GM12878 (cell line): ENCODE results near the gene ARRB2. TPM values are rescaled to one million over a fixed set of nuclear protein-coding genes. Genes with fewer than 3 reads are reported as not detected.

Source experiments
- ATAC-seq: fragments of 200-7000 bp; cut with Tn5 transposase; 3 replicates; pipeline ENCODE4 v1.9.1; 2020; ENCODE audit warnings: mild to moderate bottlenecking, moderate library complexity
- BruUV-seq: library from RNA; stranded (reverse); fragments of 400-500 nt; replicated peaks from 2 replicates; lab custom pipeline; 2021; lab: Mats Ljungman, UMichigan
- CTCF ChIA-PET: fragments of 300-600 bp; sonication (Branson Sonifier 250); formaldehyde crosslinking; extraction: SDS; loops from one replicate; lab custom pipeline; 2021; ENCODE audit warnings: inconsistent platforms; lab: Yijun Ruan, JAX
- POLR2A ChIA-PET: fragments of 350-600 bp; formaldehyde crosslinking; extraction: SDS; loops from one replicate; lab custom pipeline; 2021; ENCODE audit warnings: inconsistent platforms; lab: Charles Lee
- RAD21 ChIA-PET: fragments of 300-600 bp; sonication (Branson Sonifier 250); formaldehyde crosslinking; loops from one replicate; lab custom pipeline; 2023; ENCODE audit warnings: antibody characterized with exemption; ENCODE audit not compliant: unreplicated experiment; lab: Charles Lee
- SMC1A ChIA-PET: fragments of 300-600 bp; sonication (Branson Sonifier 250); formaldehyde crosslinking; loops from one replicate; lab custom pipeline; 2023; ENCODE audit not compliant: unreplicated experiment, uncharacterized antibody; lab: Charles Lee
- DNase-seq: peaks from one replicate; pipeline ENCODE4 v3.0.0-alpha.2; 2011; ENCODE audit warnings: low read depth, low spot score
- FAIRE-seq: peaks from 3 replicates; lab custom pipeline; 2011; peaks lifted over from hg19 to GRCh38; lab: Jason Lieb, UNC
- H2AFZ ChIP-seq: 2 replicates; pipeline ENCODE4 v1.6.0; 2011; ENCODE audit warnings: low read depth, low read length, control low read depth; ENCODE audit not compliant: control insufficient read depth
- H3K27ac ChIP-seq: 2 replicates; pipeline ENCODE4 v1.5.1; 2011; ENCODE audit warnings: control low read depth; ENCODE audit not compliant: control insufficient read depth, insufficient read depth
- H3K27me3 ChIP-seq, 2 experiments: replicated peaks in 1 of 2; 2 replicates each; pipeline versions ENCODE4 v1.6.0 to v1.6.1; 2011; ENCODE audit warnings: low read length in 1 of 2; ENCODE audit not compliant: control insufficient read depth in 2 of 2, insufficient read depth in 2 of 2
- H3K36me3 ChIP-seq, 2 experiments: 2 replicates each; pipeline ENCODE4 v1.5.1; 2011; ENCODE audit warnings: low read length in 1 of 2; ENCODE audit not compliant: control insufficient read depth in 2 of 2, insufficient read depth in 2 of 2
- H3K4me1 ChIP-seq: 2 replicates; pipeline ENCODE4 v1.6.1; 2011; ENCODE audit warnings: mild to moderate bottlenecking, low read length, moderate library complexity, mixed read lengths; ENCODE audit not compliant: control insufficient read depth, insufficient read depth
- H3K4me2 ChIP-seq: 2 replicates; pipeline ENCODE4 v1.6.0; 2011; ENCODE audit warnings: control low read depth; ENCODE audit not compliant: control insufficient read depth, insufficient read depth
- H3K4me3 ChIP-seq: fragments of 200-600 bp; sonication (generic); 2 replicates; pipeline ENCODE4 v1.5.1; 2016
- H3K79me2 ChIP-seq: 2 replicates; pipeline ENCODE4 v1.6.0; 2011; ENCODE audit warnings: low read length; ENCODE audit not compliant: control insufficient read depth, insufficient read depth
- H3K9ac ChIP-seq: 2 replicates; pipeline ENCODE4 v1.8.0; 2011; ENCODE audit warnings: low read length, control low read depth, mixed read lengths; ENCODE audit not compliant: control insufficient read depth, insufficient read depth
- H3K9me3 ChIP-seq: replicated peaks from 3 replicates; pipeline ENCODE4 v1.5.1; 2011; ENCODE audit warnings: mild to moderate bottlenecking, low read length; ENCODE audit not compliant: control insufficient read depth, insufficient read depth
- H4K20me1 ChIP-seq: 2 replicates; pipeline ENCODE4 v1.6.0; 2011; ENCODE audit not compliant: control insufficient read depth, insufficient read depth
- ATF3 ChIP-seq: IDR thresholded peaks from 2 replicates; pipeline ENCODE4 v1.6.1; 2011; ENCODE audit warnings: low read depth, mild to moderate bottlenecking, low read length, moderate library complexity, borderline replicate concordance; ENCODE audit errors: extremely low read depth
- BCL11A ChIP-seq: IDR thresholded peaks from 2 replicates; pipeline ENCODE4 v1.6.1; 2011; ENCODE audit warnings: low read depth, low read length
- CBFB ChIP-seq: IDR thresholded peaks from 2 replicates; pipeline ENCODE4 v1.6.1; 2016; ENCODE audit warnings: antibody characterized with exemption, low read depth
- CEBPB ChIP-seq, 2 experiments: fragments of 150-350 bp in 1 of 2; IDR thresholded peaks; 2 replicates each; pipeline ENCODE4 v1.6.1; 2012 to 2014; ENCODE audit warnings: low read depth in 2 of 2, low read length in 2 of 2, borderline replicate concordance in 1 of 2, inconsistent platforms in 1 of 2
- CREM ChIP-seq: IDR thresholded peaks from 2 replicates; pipeline ENCODE4 v1.6.1; 2014; ENCODE audit warnings: antibody characterized with exemption, low read depth
- E2F8 ChIP-seq: fragments of 450-650 bp; IDR thresholded peaks from 2 replicates; pipeline ENCODE4 v1.6.1; 2018; ENCODE audit warnings: mild to moderate bottlenecking, low read depth, moderate library complexity; ENCODE audit not compliant: partially characterized antibody
- HCFC1 ChIP-seq: fragments of 150-350 bp; IDR thresholded peaks from 2 replicates; pipeline ENCODE4 v1.6.1; 2014; ENCODE audit warnings: low read length
- HDAC6 ChIP-seq: fragments of 200-600 bp; sonication (generic); IDR thresholded peaks from one replicate; pipeline ENCODE4 v1.8.0; 2017; ENCODE audit warnings: antibody characterized with exemption; ENCODE audit not compliant: unreplicated experiment
- JUNB ChIP-seq: IDR thresholded peaks from 2 replicates; pipeline ENCODE4 v1.6.1; 2016; ENCODE audit warnings: antibody characterized with exemption, mild to moderate bottlenecking
- MTA2 ChIP-seq: fragments of 450-650 bp; IDR thresholded peaks from 2 replicates; pipeline ENCODE4 v1.6.1; 2016; ENCODE audit warnings: low read depth, mild to moderate bottlenecking, moderate library complexity
- REST ChIP-seq: IDR thresholded peaks from 2 replicates; pipeline ENCODE4 v1.6.1; 2012; ENCODE audit warnings: mild to moderate bottlenecking, low read depth, low read length
- SMAD5 ChIP-seq: IDR thresholded peaks from 2 replicates; pipeline ENCODE4 v1.6.1; 2016; ENCODE audit warnings: antibody characterized with exemption, low read depth
- SP1 ChIP-seq: IDR thresholded peaks from one replicate; pipeline ENCODE4 v1.6.1; 2011; ENCODE audit warnings: low read depth, low read length
- SUZ12 ChIP-seq: fragments of 200-600 bp; sonication (generic); IDR thresholded peaks from one replicate; pipeline ENCODE4 v1.6.1; 2018; ENCODE audit warnings: antibody characterized with exemption, mild to moderate bottlenecking; ENCODE audit not compliant: unreplicated experiment
- TCF12 ChIP-seq: IDR thresholded peaks from 2 replicates; pipeline ENCODE4 v1.6.1; 2011; ENCODE audit warnings: low read depth, mild to moderate bottlenecking, low read length
- YBX1 ChIP-seq: fragments of 450-650 bp; IDR thresholded peaks from 2 replicates; pipeline ENCODE4 v1.6.1; 2016; ENCODE audit warnings: antibody characterized with exemption
- ZNF24 ChIP-seq: fragments of 450-650 bp; IDR thresholded peaks from 2 replicates; pipeline ENCODE4 v1.6.1; 2017; ENCODE audit warnings: antibody characterized with exemption, mild to moderate bottlenecking
- WGBS: methylation state at CpG from one replicate; pipeline ENCODE4 v1.1.6; 2016; ENCODE audit warnings: low lambda C conversion rate; ENCODE audit not compliant: insufficient replicate concordance, insufficient coverage; ENCODE audit errors: missing lambda C conversion rate; 5-methylcytosine and 5-hydroxymethylcytosine counted together
- in situ Hi-C: fragments of 300-500 bp; cut with MboI; formaldehyde crosslinking; loops from 9 replicates; pipeline ENCODE4 v1.14.3; 2018; ENCODE audit warnings: mixed read lengths
- intact Hi-C: fragments of 100-400 bp; cut with micrococcal nuclease; formaldehyde crosslinking; loops from one replicate; pipeline ENCODE4 v1.14.2; 2022; ENCODE audit not compliant: unreplicated experiment
- polyA plus RNA-seq, 11 experiments: library from polyadenylated mRNA; depleted of rRNA in 4 of 11; unstranded in 6 of 11; stranded (reverse) in 5 of 11; fragments of >200 nt; fragmentation: Nextera tagmentation in 4 of 11; fragmentation: Illumina TruSeq in 1 of 11; extraction: Ambion mirVana in 4 of 11; extraction: Trizol in 1 of 11; gene quantifications; 1 replicate in 1 of 11; 2 replicates in 10 of 11; pipeline versions ENCODE4 v1.2.1 to v1.2.3, GENCODE V29; 2011 to 2016; ENCODE audit warnings: inconsistent platforms in 2 of 11, missing spikeins in 2 of 11, low read depth in 1 of 11
- total RNA-seq, 4 experiments: library from RNA; depleted of rRNA in 3 of 4; stranded (reverse); fragments of >200 nt in 3 of 4; fragmentation: Illumina TruSeq in 1 of 4; extraction: Trizol in 1 of 4; gene quantifications; 2 replicates each; pipeline versions ENCODE4 v1.2.1 to v1.2.3, GENCODE V29; 2013 to 2021

The ARRB2 gene
- total and polyA plus RNA-seq, 10 of the 15 experiments (the other 5 are each of a cell fraction or from before 2014, with no cell fraction given): 6.5 to 75.2 (median 43.1) TPM

- FAIRE-seq (no peak), ATAC-seq (no peak), DNase-seq (no peak)
- SMC1A ChIA-PET: no interaction called here
- Histone ChIP-seq H3K9me3 (no peaks in the 10 kb centered on the region), H3K4me1 (peaks cover 3% of the 10 kb centered on the region; the same call in 1 of the 2 replicates), H3K27me3 (no peaks in the 10 kb centered on the region), H3K36me3 (no peaks in the 10 kb centered on the region), H4K20me1 (no peaks in the 10 kb centered on the region), H3K4me2 (no peak overlapping the region), H2AFZ (no peak overlapping the region), H3K4me3 (no peak overlapping the region), H3K27ac (no peak overlapping the region), H3K79me2 (no peaks in the 10 kb centered on the region), H3K9ac (no peak overlapping the region)
- CTCF ChIA-PET: no interaction called here
- BruUV-seq: no TSS peak
- in situ Hi-C loops: no loop called here
- intact Hi-C loops: no loop called here
- RAD21 ChIA-PET: no interaction called here
- WGBS: 44% methylated on average over 6 of the region's 6 CpGs
- TF ChIP-seq TCF12: no peak
- TF ChIP-seq SMAD5: no peak
- no peak for TF ChIP-seq JUNB
- no peak for TF ChIP-seq E2F8
- TF ChIP-seq ZNF24: no peak
- TF ChIP-seq CBFB: no peak
- TF ChIP-seq SP1: no peak
- TF ChIP-seq CREM: no peak
- no peak for TF ChIP-seq MTA2
- TF ChIP-seq SUZ12: no peak
- no peak for TF ChIP-seq HDAC6
- no peak for TF ChIP-seq REST
- no peak for TF ChIP-seq CEBPB (IDR thresholded peaks at IDR 0.05; ENCODE audit: borderline replicate concordance in 1 of 2, low read depth in 2 of 2, low read length in 2 of 2)
- no peak for TF ChIP-seq YBX1
- TF ChIP-seq BCL11A: no peak
- TF ChIP-seq ATF3: no peak
- TF ChIP-seq HCFC1: no peak
- POLR2A ChIA-PET: no interaction called here
Measured at GRCh38 chr17:4768298-4768697, 57.9 kb downstream of the ARRB2 start.
